Fibroblast of lung (primary cell): Measurements from ENCODE around the gene SLC22A5. TPM values are rescaled to one million over a fixed set of nuclear protein-coding genes. Genes with fewer than 3 reads are reported as not detected.
"Not testable (repeated sequence)": the region's sequence is repeated elsewhere in the genome, so short reads cannot be mapped to it uniquely, and the experiment has no call there.

ENCODE experiments used
- DNase-seq, 2 donors: peaks; one replicate each; pipeline versions ENCODE4 v3.0.0 to v3.0.0-alpha.2; 2010; ENCODE audit warnings: low read depth in 2 of 2
- H2AFZ ChIP-seq: 2 replicates; pipeline ENCODE4 v1.5.1; 2012; ENCODE audit warnings: low read length, control low read depth, inconsistent platforms
- H3K27ac ChIP-seq: 2 replicates; pipeline ENCODE4 v1.5.1; 2011; ENCODE audit warnings: low read length, control low read depth; ENCODE audit not compliant: insufficient read depth
- H3K27me3 ChIP-seq: 2 replicates; pipeline ENCODE4 v1.5.1; 2011; ENCODE audit warnings: mild to moderate bottlenecking, low read length; ENCODE audit not compliant: control insufficient read depth, insufficient read depth
- H3K36me3 ChIP-seq: 2 replicates; pipeline ENCODE4 v1.5.1; 2011; ENCODE audit warnings: low read length; ENCODE audit not compliant: control insufficient read depth, insufficient read depth
- H3K4me1 ChIP-seq: 2 replicates; pipeline ENCODE4 v1.5.1; 2011; ENCODE audit warnings: low read length; ENCODE audit not compliant: control insufficient read depth, insufficient read depth; ENCODE audit errors: extremely low read depth
- H3K4me2 ChIP-seq: 2 replicates; pipeline ENCODE4 v1.5.1; 2011; ENCODE audit warnings: low read length, control low read depth; ENCODE audit not compliant: insufficient read depth; ENCODE audit errors: extremely low read depth
- H3K4me3 ChIP-seq, 4 experiments: fragments of 200-600 bp in 1 of 4; sonication (generic) in 1 of 4; replicated peaks in 1 of 4; 2 replicates each; pipeline ENCODE4 v1.5.1; 2011 to 2016; ENCODE audit warnings: low read length in 4 of 4, low read depth in 3 of 4, mild to moderate bottlenecking in 3 of 4, control low read depth in 2 of 4, inconsistent platforms in 1 of 4, mixed read lengths in 1 of 4; ENCODE audit not compliant: insufficient read depth in 1 of 4; ENCODE audit errors: control extremely low read depth in 1 of 4
- H3K79me2 ChIP-seq: 2 replicates; pipeline ENCODE4 v1.5.1; 2012; ENCODE audit warnings: mild to moderate bottlenecking, low read length, inconsistent platforms; ENCODE audit not compliant: control insufficient read depth, insufficient read depth
- H3K9ac ChIP-seq: 2 replicates; pipeline ENCODE4 v1.5.1; 2011; ENCODE audit warnings: mild to moderate bottlenecking, low read length, control low read depth; ENCODE audit not compliant: insufficient read depth
- H3K9me3 ChIP-seq: 2 replicates; pipeline ENCODE4 v1.5.1; 2012; ENCODE audit warnings: low read depth, low read length; ENCODE audit not compliant: control insufficient read depth, insufficient read depth
- H4K20me1 ChIP-seq: 2 replicates; pipeline ENCODE4 v1.5.1; 2011; ENCODE audit warnings: low read length; ENCODE audit not compliant: control insufficient read depth, insufficient read depth; ENCODE audit errors: extremely low read depth
- EZH2 ChIP-seq: IDR thresholded peaks from 2 replicates; pipeline ENCODE4 v1.5.1; 2012; ENCODE audit warnings: low read length, control low read depth, mild to moderate bottlenecking; ENCODE audit errors: missing control alignments
- polyA plus RNA-seq, 2 donors: library from polyadenylated mRNA; depleted of rRNA in 1 of 2; stranded (reverse) in 1 of 2; unstranded in 1 of 2; fragments of >200 nt; gene quantifications; 2 replicates each; pipeline ENCODE4 v1.2.1, GENCODE V29; 2011 to 2012; ENCODE audit warnings: missing spikeins in 1 of 2
- total RNA-seq: library from RNA; depleted of rRNA; stranded (reverse); fragments of >200 nt; gene quantifications from 2 replicates; pipeline ENCODE4 v1.2.1, GENCODE V29; 2014
- TF ChIP-seq, protein P1 (sequence below), 2 donors: IDR thresholded peaks in 1 of 2; conservative IDR thresholded peaks in 1 of 2; 1 replicate in 1 of 2; 2 replicates in 1 of 2; pipeline ENCODE4 v1.5.1; 2011 to 2012; ENCODE audit warnings: low read length in 2 of 2, control low read depth in 1 of 2, inconsistent platforms in 1 of 2, low read depth in 1 of 2, mild to moderate bottlenecking in 1 of 2

Gene SLC22A5
- total and polyA plus RNA-seq, 2 donors (not counting 1 experiment from before 2014, with no cell fraction given): 3.4 to 8.8 TPM

DNA sequence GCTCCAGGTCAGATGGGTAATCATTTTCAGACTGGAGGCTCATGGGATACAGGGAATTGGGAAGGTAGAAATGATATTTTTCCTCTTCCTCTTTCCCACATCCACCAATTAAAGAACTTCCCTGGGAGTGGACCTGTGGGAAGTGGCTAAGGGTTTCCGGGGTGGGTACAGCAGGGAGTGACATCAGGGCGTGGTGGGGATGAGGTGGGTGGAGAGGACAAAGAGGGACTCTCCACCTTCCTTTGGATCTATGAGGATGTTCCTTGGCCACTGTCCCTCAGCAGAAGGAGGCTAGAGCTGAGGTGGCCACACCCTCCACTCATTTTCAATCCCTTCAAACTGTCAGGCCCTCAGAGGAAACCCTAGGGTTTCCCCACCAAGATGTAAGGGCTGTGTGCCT is 66.4 kb downstream of the SLC22A5 start:
- no peaks in the 10 kb centered on the region for H3K27me3 ChIP-seq
- H3K4me1 ChIP-seq: peaks cover 38% of the 10 kb centered on the region
- H3K4me3 ChIP-seq: no peak overlapping the region
- H3K27ac ChIP-seq: no peak overlapping the region
- no peaks in the 10 kb centered on the region for H3K9me3 ChIP-seq
- H3K79me2 ChIP-seq: peaks cover 6% of the 10 kb centered on the region
- no peaks in the 10 kb centered on the region for H4K20me1 ChIP-seq
- no peak for DNase-seq
- no peaks in the 10 kb centered on the region for H3K36me3 ChIP-seq
- no peak overlapping the region for H3K9ac ChIP-seq
- no peak for TF ChIP-seq EZH2
- TF ChIP-seq, protein P1, sequence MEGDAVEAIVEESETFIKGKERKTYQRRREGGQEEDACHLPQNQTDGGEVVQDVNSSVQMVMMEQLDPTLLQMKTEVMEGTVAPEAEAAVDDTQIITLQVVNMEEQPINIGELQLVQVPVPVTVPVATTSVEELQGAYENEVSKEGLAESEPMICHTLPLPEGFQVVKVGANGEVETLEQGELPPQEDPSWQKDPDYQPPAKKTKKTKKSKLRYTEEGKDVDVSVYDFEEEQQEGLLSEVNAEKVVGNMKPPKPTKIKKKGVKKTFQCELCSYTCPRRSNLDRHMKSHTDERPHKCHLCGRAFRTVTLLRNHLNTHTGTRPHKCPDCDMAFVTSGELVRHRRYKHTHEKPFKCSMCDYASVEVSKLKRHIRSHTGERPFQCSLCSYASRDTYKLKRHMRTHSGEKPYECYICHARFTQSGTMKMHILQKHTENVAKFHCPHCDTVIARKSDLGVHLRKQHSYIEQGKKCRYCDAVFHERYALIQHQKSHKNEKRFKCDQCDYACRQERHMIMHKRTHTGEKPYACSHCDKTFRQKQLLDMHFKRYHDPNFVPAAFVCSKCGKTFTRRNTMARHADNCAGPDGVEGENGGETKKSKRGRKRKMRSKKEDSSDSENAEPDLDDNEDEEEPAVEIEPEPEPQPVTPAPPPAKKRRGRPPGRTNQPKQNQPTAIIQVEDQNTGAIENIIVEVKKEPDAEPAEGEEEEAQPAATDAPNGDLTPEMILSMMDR (conservative IDR thresholded peaks at IDR 0.05 in 1 of 2, IDR thresholded peaks at IDR 0.05 in 1 of 2; ENCODE audit: low read depth in 1 of 2, low read length in 2 of 2): no peak
- H2AFZ ChIP-seq: no peak overlapping the region
- no peak overlapping the region for H3K4me2 ChIP-seq

DNA sequence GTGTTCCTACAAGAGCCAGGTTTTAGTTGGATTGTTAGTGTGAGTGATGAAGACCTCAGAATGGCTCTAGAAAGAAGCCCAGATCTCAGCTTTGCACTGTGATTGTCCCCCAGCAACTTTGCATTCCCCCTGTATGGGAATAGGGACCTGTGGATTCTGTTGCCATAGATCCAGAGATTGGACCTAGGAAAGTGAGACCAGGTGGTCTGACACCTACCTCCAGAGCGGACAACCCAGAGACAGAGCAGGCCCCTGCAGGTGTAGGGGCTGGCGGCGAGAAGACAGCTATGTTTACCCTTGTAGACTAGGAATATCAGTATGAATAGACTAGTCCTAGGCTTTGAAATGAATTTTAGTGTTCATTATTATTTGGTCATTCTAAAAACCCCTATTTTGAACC is 67.4 kb downstream of the SLC22A5 start:
- peaks cover 38% of the 10 kb centered on the region for H3K4me1 ChIP-seq
- no peak for DNase-seq
- no peak overlapping the region for H3K9ac ChIP-seq
- H3K9me3 ChIP-seq: no peaks in the 10 kb centered on the region
- peaks cover 6% of the 10 kb centered on the region for H3K79me2 ChIP-seq
- no peak overlapping the region for H3K4me3 ChIP-seq
- TF ChIP-seq EZH2: no peak
- TF ChIP-seq, protein P1 (conservative IDR thresholded peaks at IDR 0.05 in 1 of 2, IDR thresholded peaks at IDR 0.05 in 1 of 2; ENCODE audit: low read depth in 1 of 2, low read length in 2 of 2): no peak
- H3K27me3 ChIP-seq: no peaks in the 10 kb centered on the region
- no peaks in the 10 kb centered on the region for H4K20me1 ChIP-seq
- no peak overlapping the region for H2AFZ ChIP-seq
- H3K27ac ChIP-seq: peak overlapping the region; percentile 60
- no peaks in the 10 kb centered on the region for H3K36me3 ChIP-seq
- no peak overlapping the region for H3K4me2 ChIP-seq

DNA sequence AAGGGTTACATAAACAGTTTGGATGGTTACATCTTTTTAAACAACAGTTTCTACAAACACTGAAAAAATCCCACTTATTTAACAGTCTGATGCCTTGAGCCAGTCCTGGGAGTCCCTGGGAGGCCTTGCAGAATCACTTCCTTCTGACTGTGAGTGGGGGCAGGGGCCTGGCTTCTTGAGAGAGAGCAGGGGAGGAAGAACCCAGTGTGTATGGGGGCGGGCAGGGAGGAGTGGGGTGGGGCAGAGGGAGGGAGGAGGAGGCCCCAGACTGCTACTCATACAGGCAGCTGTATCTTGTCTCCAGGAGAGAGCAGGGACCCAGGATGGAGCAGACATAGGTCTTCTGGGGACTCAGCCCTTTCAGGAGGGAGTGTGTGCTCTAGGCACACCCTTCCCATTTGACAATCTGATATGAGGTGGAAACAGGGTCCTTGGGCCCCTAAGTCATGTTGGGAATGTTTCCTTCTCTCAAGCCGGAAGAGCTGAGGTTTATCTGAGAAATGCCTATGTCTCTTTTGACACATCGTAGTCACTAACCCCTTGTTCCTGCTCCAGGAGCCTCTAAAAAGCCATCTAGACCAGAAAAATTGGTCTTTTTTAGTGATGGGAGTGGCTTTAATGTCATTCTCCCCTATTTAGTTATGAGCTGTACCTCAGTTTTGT is 68.2 kb downstream of the SLC22A5 start:
- Histone ChIP-seq H3K9ac (no peak overlapping the region), H3K9me3 (no peaks in the 10 kb centered on the region), H3K27ac (peak overlapping the region; percentile 80), H3K36me3 (no peaks in the 10 kb centered on the region), H3K4me3 (no peak overlapping the region), H3K4me1 (peaks cover 38% of the 10 kb centered on the region), H3K27me3 (no peaks in the 10 kb centered on the region), H3K4me2 (peak overlapping the region; percentile 56), H3K79me2 (peaks cover 6% of the 10 kb centered on the region), H4K20me1 (no peaks in the 10 kb centered on the region), H2AFZ (no peak overlapping the region)
- TF ChIP-seq EZH2: no peak
- TF ChIP-seq, protein P1 (conservative IDR thresholded peaks at IDR 0.05 in 1 of 2, IDR thresholded peaks at IDR 0.05 in 1 of 2; ENCODE audit: low read depth in 1 of 2, low read length in 2 of 2): no peak
- DNase-seq: peak; percentile 89

- H3K9ac ChIP-seq, H3K4me2 ChIP-seq, H3K27me3 ChIP-seq, H3K36me3 ChIP-seq, H3K4me3 ChIP-seq, H3K9me3 ChIP-seq, H3K79me2 ChIP-seq, DNase-seq, H2AFZ ChIP-seq, H4K20me1 ChIP-seq: not testable (repeated sequence)
- H3K4me1 ChIP-seq: peaks cover 38% of the 10 kb centered on the region
- H3K27ac ChIP-seq: peak overlapping the region; percentile 89
Measured at GRCh38 chr5:132438267-132438645, 68.7 kb downstream of the SLC22A5 start.
